ENCODE measurements around the gene WDR45B.

DNA sequence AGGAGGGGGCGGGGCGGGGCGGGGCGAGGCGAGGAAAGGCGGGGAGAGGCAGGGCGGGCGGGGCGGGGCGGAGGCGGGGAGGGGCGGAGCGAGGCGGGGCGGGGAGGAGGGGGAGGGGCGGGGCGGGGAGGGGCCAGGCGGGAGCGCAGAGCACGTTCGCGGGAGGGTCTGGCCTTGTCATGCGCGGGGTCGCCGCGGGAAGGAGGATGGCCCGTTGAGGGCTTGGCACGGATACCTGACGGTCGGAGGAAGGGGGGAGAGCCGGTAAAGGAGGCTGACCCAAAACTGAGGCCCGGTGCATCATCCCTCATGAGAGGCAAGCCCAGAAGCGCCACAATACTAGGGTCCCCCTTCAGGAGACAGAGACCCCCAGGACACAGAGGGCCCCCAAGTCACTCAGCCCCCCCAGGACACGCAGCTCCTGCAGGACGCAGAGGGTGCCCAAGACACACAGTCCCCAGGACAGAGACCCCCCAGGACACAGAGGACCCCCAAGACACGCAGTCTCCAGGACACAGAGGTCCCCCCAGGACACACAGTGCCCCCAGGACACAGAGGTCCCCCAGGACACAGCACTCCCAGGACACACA, 593 bp upstream of the WDR45B start:
- TF ChIP-seq TCF4 (CRISPR knock-in tag; IDR thresholded peaks at IDR 0.05; ENCODE audit: borderline replicate concordance) (no peak), ZNF565 (CRISPR knock-in tag; conservative IDR thresholded peaks at IDR 0.05; ENCODE audit: low read depth) (no peak), ZNF8 (CRISPR knock-in tag; IDR thresholded peaks at IDR 0.05) (no peak), RARB (CRISPR knock-in tag; IDR thresholded peaks at IDR 0.05) (no peak), ESRRG (CRISPR knock-in tag; IDR thresholded peaks at IDR 0.05) (no peak), ZFP3 (CRISPR knock-in tag; IDR thresholded peaks at IDR 0.05) (no peak), ISL1 (CRISPR knock-in tag; IDR thresholded peaks at IDR 0.05) (no peak), OSR1 (CRISPR knock-in tag; IDR thresholded peaks at IDR 0.05) (no peak), ARNTL (CRISPR knock-in tag; IDR thresholded peaks at IDR 0.05; ENCODE audit: borderline replicate concordance, low read depth) (no peak), ZFP30 (CRISPR knock-in tag; IDR thresholded peaks at IDR 0.05) (no peak), PPARA (CRISPR knock-in tag; IDR thresholded peaks at IDR 0.05; ENCODE audit: borderline replicate concordance) (no peak)
- TF ChIP-seq, protein P1, sequence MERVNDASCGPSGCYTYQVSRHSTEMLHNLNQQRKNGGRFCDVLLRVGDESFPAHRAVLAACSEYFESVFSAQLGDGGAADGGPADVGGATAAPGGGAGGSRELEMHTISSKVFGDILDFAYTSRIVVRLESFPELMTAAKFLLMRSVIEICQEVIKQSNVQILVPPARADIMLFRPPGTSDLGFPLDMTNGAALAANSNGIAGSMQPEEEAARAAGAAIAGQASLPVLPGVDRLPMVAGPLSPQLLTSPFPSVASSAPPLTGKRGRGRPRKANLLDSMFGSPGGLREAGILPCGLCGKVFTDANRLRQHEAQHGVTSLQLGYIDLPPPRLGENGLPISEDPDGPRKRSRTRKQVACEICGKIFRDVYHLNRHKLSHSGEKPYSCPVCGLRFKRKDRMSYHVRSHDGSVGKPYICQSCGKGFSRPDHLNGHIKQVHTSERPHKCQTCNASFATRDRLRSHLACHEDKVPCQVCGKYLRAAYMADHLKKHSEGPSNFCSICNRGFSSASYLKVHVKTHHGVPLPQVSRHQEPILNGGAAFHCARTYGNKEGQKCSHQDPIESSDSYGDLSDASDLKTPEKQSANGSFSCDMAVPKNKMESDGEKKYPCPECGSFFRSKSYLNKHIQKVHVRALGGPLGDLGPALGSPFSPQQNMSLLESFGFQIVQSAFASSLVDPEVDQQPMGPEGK (CRISPR knock-in tag; IDR thresholded peaks at IDR 0.05; ENCODE audit: borderline replicate concordance): no peak
- TF ChIP-seq, protein P2, sequence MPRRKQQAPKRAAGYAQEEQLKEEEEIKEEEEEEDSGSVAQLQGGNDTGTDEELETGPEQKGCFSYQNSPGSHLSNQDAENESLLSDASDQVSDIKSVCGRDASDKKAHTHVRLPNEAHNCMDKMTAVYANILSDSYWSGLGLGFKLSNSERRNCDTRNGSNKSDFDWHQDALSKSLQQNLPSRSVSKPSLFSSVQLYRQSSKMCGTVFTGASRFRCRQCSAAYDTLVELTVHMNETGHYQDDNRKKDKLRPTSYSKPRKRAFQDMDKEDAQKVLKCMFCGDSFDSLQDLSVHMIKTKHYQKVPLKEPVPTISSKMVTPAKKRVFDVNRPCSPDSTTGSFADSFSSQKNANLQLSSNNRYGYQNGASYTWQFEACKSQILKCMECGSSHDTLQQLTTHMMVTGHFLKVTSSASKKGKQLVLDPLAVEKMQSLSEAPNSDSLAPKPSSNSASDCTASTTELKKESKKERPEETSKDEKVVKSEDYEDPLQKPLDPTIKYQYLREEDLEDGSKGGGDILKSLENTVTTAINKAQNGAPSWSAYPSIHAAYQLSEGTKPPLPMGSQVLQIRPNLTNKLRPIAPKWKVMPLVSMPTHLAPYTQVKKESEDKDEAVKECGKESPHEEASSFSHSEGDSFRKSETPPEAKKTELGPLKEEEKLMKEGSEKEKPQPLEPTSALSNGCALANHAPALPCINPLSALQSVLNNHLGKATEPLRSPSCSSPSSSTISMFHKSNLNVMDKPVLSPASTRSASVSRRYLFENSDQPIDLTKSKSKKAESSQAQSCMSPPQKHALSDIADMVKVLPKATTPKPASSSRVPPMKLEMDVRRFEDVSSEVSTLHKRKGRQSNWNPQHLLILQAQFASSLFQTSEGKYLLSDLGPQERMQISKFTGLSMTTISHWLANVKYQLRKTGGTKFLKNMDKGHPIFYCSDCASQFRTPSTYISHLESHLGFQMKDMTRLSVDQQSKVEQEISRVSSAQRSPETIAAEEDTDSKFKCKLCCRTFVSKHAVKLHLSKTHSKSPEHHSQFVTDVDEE (CRISPR knock-in tag; IDR thresholded peaks at IDR 0.05): no peak
- TF ChIP-seq, protein P3, sequence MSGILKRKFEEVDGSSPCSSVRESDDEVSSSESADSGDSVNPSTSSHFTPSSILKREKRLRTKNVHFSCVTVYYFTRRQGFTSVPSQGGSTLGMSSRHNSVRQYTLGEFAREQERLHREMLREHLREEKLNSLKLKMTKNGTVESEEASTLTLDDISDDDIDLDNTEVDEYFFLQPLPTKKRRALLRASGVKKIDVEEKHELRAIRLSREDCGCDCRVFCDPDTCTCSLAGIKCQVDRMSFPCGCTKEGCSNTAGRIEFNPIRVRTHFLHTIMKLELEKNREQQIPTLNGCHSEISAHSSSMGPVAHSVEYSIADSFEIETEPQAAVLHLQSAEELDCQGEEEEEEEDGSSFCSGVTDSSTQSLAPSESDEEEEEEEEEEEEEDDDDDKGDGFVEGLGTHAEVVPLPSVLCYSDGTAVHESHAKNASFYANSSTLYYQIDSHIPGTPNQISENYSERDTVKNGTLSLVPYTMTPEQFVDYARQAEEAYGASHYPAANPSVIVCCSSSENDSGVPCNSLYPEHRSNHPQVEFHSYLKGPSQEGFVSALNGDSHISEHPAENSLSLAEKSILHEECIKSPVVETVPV (CRISPR knock-in tag; IDR thresholded peaks at IDR 0.05): no peak
